ENCODE measurements around the gene SPPL2C.

Gene SPPL2C

DNA sequence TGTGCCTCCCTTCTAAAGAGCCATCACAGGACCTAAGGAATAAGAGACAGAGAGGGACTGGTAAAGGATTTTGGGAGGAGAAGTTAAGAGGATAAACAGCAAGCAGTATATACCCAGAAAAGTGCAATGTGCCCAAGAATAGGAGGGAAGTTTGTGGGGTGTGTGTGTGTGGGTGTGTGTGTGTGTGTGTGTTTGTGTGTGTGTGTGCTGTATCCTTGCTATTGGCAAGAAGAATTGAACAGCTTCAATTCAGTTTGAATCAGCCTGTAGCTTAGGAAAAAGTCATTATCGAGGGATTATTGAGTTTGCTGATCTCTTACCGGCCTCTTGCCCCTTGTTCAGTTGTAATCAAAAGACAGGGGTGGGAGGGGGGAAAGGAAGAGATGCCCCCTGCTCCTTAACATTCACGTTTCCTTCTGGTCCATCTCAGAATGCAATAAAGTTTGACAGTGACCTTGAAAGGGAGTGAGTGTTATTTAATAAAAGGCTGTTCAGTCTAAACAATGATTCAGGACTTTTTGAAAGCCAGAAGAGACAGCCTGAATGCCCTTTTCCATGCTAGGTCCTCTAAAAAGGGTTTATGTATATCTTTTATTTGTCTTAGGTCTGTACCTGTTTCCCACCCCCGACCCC is 25.8 kb downstream of the SPPL2C start:
- 0 out of 2 replicates have a peak overlapping the region, but pooled peaks have one; percentile 21 for H3K4me3 ChIP-seq
- peak overlapping the region; percentile 35 for H3K9ac ChIP-seq (ENCODE audit: insufficient read length)
- TF ChIP-seq FOXP2 (optimal IDR thresholded peaks at IDR 0.05; ENCODE audit: control extremely low read depth, extremely low read length, insufficient read depth) (no peak), EZH2 (IDR thresholded peaks at IDR 0.05) (no peak), POLR2AphosphoS5 (IDR thresholded peaks at IDR 0.05; ENCODE audit: borderline replicate concordance, low read depth, low read length) (no peak)
- no peak for DNase-seq (ENCODE audit: low read depth, low spot score)
- H3K9me3 ChIP-seq (ENCODE audit: low read depth, low read length): no peaks in the 10 kb centered on the region
- H3K27ac ChIP-seq: peak overlapping the region; percentile 94
- H3K36me3 ChIP-seq (ENCODE audit: insufficient read depth, low read length): no peaks in the 10 kb centered on the region

DNA sequence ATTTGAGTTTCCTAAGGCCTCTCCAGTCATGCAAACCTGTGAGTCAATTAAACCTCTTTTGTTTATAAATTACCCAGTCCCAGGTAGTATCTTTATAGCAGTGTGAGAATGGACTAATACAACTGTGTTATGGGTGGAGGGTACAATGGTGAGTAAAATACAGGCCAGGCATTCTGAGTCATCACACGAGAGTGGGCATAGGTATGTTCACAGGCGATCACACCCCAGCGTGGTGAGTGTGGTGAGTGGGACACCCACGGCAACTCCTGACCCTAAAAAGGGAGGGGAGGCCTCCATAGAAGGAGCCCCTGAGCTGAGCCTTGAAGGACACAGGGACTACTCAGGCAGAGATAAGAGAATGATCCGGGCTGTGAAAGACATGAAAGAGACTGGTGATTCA is 27.0 kb downstream of the SPPL2C start:
- Histone ChIP-seq H3K9me3 (ENCODE audit: low read depth, low read length) (no peaks in the 10 kb centered on the region), H3K9ac (ENCODE audit: insufficient read length) (no peak overlapping the region), H3K4me3 (no peak overlapping the region), H3K36me3 (ENCODE audit: insufficient read depth, low read length) (no peaks in the 10 kb centered on the region), H3K27ac (no peak overlapping the region)
- no peak for TF ChIP-seq POLR2AphosphoS5 (IDR thresholded peaks at IDR 0.05; ENCODE audit: borderline replicate concordance, low read depth, low read length)
- no peak for TF ChIP-seq EZH2 (IDR thresholded peaks at IDR 0.05)
- no peak for TF ChIP-seq FOXP2 (optimal IDR thresholded peaks at IDR 0.05; ENCODE audit: control extremely low read depth, extremely low read length, insufficient read depth)
- no peak for DNase-seq (ENCODE audit: low read depth, low spot score)

DNA sequence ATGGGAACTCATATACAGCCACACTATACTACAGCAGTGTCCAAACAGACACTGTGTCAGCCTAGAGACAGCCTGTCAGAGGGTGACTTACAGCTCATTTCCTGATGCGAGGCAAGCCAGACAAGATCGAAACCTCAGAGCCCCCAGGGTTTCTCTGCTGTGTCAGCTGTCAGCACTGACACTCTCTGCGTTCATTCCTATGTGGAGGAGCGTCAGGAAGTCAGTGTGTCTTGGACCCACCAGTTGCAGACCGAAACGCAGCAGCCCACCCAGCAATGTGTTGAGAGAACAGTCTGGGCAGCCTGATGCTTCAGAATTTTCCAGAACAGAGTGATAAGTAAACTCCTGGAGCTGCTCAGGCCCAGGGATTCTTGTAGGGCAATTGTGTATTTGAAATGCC is 29.0 kb downstream of the SPPL2C start:
- Histone ChIP-seq H3K27ac (peak overlapping the region; percentile 88), H3K9me3 (ENCODE audit: low read depth, low read length) (no peaks in the 10 kb centered on the region), H3K9ac (ENCODE audit: insufficient read length) (peak overlapping the region; percentile 2), H3K4me3 (peak overlapping the region; percentile 66), H3K36me3 (ENCODE audit: insufficient read depth, low read length) (no peaks in the 10 kb centered on the region)
- peak; percentile 64 for DNase-seq (ENCODE audit: low read depth, low spot score)
- no peak for TF ChIP-seq EZH2 (IDR thresholded peaks at IDR 0.05)
- peak; percentile 90 for TF ChIP-seq FOXP2 (optimal IDR thresholded peaks at IDR 0.05; ENCODE audit: control extremely low read depth, extremely low read length, insufficient read depth)
- TF ChIP-seq POLR2AphosphoS5 (IDR thresholded peaks at IDR 0.05; ENCODE audit: borderline replicate concordance, low read depth, low read length): peak; percentile 56; the same call in 1 of the 2 replicates

DNA sequence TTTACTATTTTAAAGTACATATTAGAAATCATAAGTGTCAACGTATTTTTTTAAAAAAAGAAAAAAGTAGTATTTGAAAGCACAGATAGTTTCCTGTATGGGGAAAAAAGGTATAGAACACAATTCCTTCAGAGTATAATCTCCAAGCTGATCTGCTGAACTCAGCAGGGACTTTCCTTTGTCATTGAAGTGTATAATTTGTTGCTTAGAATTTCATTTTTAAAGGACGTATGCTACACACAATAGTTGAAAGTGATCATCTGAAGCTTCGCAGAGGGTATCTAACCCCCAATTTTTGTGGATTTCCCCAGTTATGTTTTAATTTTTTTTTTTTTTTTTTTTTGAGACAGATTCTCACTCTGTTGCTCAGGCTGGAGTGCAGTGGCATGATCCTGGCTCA is 29.5 kb downstream of the SPPL2C start:
- H3K4me3 ChIP-seq: peak overlapping the region; percentile 66
- peak overlapping the region; percentile 88 for H3K27ac ChIP-seq
- DNase-seq (ENCODE audit: low read depth, low spot score): no peak
- H3K9ac ChIP-seq (ENCODE audit: insufficient read length): peak overlapping the region; percentile 2
- H3K36me3 ChIP-seq (ENCODE audit: insufficient read depth, low read length): no peaks in the 10 kb centered on the region
- H3K9me3 ChIP-seq (ENCODE audit: low read depth, low read length): no peaks in the 10 kb centered on the region
- TF ChIP-seq FOXP2 (optimal IDR thresholded peaks at IDR 0.05; ENCODE audit: control extremely low read depth, extremely low read length, insufficient read depth) (no peak), POLR2AphosphoS5 (IDR thresholded peaks at IDR 0.05; ENCODE audit: borderline replicate concordance, low read depth, low read length) (no peak), EZH2 (IDR thresholded peaks at IDR 0.05) (no peak)

DNA sequence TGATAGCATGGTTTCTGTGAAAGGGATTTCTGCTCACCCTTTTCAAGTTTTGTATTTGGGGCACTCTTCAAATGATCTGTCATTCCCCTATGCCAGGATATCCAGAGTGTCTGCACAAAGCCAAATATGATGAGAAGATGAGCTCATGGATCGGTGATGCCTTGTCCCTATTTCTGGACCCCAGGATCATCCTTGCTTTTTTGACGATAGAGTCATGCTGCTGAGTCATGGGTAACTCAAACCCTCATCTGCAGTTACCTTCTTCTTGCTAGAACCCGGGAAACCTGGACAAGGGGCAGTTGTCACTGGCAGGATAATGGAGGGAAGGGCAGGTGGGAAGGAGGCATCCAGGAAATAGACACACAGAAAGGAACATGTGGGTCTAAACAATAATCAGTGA is 31.9 kb downstream of the SPPL2C start:
- TF ChIP-seq POLR2AphosphoS5 (IDR thresholded peaks at IDR 0.05; ENCODE audit: borderline replicate concordance, low read depth, low read length): no peak
- TF ChIP-seq EZH2 (IDR thresholded peaks at IDR 0.05): no peak
- no peak for TF ChIP-seq FOXP2 (optimal IDR thresholded peaks at IDR 0.05; ENCODE audit: control extremely low read depth, extremely low read length, insufficient read depth)

GRCh38 chr17:45877467-45877866 is 32.8 kb downstream of the SPPL2C start:
- H3K27ac ChIP-seq: no peak overlapping the region
- H3K9ac ChIP-seq (ENCODE audit: insufficient read length): no peak overlapping the region
- H3K9me3 ChIP-seq (ENCODE audit: low read depth, low read length): no peaks in the 10 kb centered on the region
- H3K36me3 ChIP-seq (ENCODE audit: insufficient read depth, low read length): no peaks in the 10 kb centered on the region
- DNase-seq (ENCODE audit: low read depth, low spot score): no peak
- TF ChIP-seq POLR2AphosphoS5 (IDR thresholded peaks at IDR 0.05; ENCODE audit: borderline replicate concordance, low read depth, low read length) (no peak), EZH2 (IDR thresholded peaks at IDR 0.05) (no peak), FOXP2 (optimal IDR thresholded peaks at IDR 0.05; ENCODE audit: control extremely low read depth, extremely low read length, insufficient read depth) (no peak)
- no peak overlapping the region for H3K4me3 ChIP-seq

More for the DNA sequence above, 31.9 kb downstream of the SPPL2C start:
- Histone ChIP-seq H3K9me3 (ENCODE audit: low read depth, low read length) (no peaks in the 10 kb centered on the region), H3K4me3 (no peak overlapping the region), H3K36me3 (ENCODE audit: insufficient read depth, low read length) (no peaks in the 10 kb centered on the region), H3K27ac (no peak overlapping the region), H3K9ac (ENCODE audit: insufficient read length) (no peak overlapping the region)
- DNase-seq (ENCODE audit: low read depth, low spot score): no peak

GRCh38 chr17:45883063-45883462 is 38.4 kb downstream of the SPPL2C start:
- no peak for DNase-seq (ENCODE audit: low read depth, low spot score)
- Histone ChIP-seq H3K36me3 (ENCODE audit: insufficient read depth, low read length) (no peaks in the 10 kb centered on the region), H3K9ac (ENCODE audit: insufficient read length) (no peak overlapping the region), H3K9me3 (ENCODE audit: low read depth, low read length) (no peaks in the 10 kb centered on the region), H3K4me3 (no peak overlapping the region), H3K27ac (no peak overlapping the region)
- TF ChIP-seq FOXP2 (optimal IDR thresholded peaks at IDR 0.05; ENCODE audit: control extremely low read depth, extremely low read length, insufficient read depth) (no peak), POLR2AphosphoS5 (IDR thresholded peaks at IDR 0.05; ENCODE audit: borderline replicate concordance, low read depth, low read length) (no peak), EZH2 (IDR thresholded peaks at IDR 0.05) (no peak)

GRCh38 chr17:45886852-45887251 is 42.2 kb downstream of the SPPL2C start:
- Histone ChIP-seq H3K9me3 (ENCODE audit: low read depth, low read length) (no peaks in the 10 kb centered on the region), H3K4me3 (no peak overlapping the region), H3K27ac (no peak overlapping the region), H3K9ac (ENCODE audit: insufficient read length) (no peak overlapping the region), H3K36me3 (ENCODE audit: insufficient read depth, low read length) (no peaks in the 10 kb centered on the region)
- TF ChIP-seq POLR2AphosphoS5 (IDR thresholded peaks at IDR 0.05; ENCODE audit: borderline replicate concordance, low read depth, low read length) (no peak), FOXP2 (optimal IDR thresholded peaks at IDR 0.05; ENCODE audit: control extremely low read depth, extremely low read length, insufficient read depth) (no peak), EZH2 (IDR thresholded peaks at IDR 0.05) (no peak)
- DNase-seq (ENCODE audit: low read depth, low spot score): no peak

GRCh38 chr17:45888392-45888791 is 43.7 kb downstream of the SPPL2C start:
- TF ChIP-seq EZH2 (IDR thresholded peaks at IDR 0.05) (no peak), POLR2AphosphoS5 (IDR thresholded peaks at IDR 0.05; ENCODE audit: borderline replicate concordance, low read depth, low read length) (no peak), FOXP2 (optimal IDR thresholded peaks at IDR 0.05; ENCODE audit: control extremely low read depth, extremely low read length, insufficient read depth) (no peak)
- no peak overlapping the region for H3K4me3 ChIP-seq
- no peaks in the 10 kb centered on the region for H3K36me3 ChIP-seq (ENCODE audit: insufficient read depth, low read length)
- H3K9ac ChIP-seq (ENCODE audit: insufficient read length): no peak overlapping the region
- no peaks in the 10 kb centered on the region for H3K9me3 ChIP-seq (ENCODE audit: low read depth, low read length)
- no peak overlapping the region for H3K27ac ChIP-seq
- no peak for DNase-seq (ENCODE audit: low read depth, low spot score)

All from SK-N-MC (cell line).